Measurements from ENCODE around the gene RNF39.
"Not testable (repeated sequence)": the region's sequence is repeated elsewhere in the genome, so short reads cannot be mapped to it uniquely, and the experiment has no call there.

RNF39 gene

GRCh38 chr6:30075094-30075789 is at the start of gene RNF39:
Gene RNF39 (minus strand): TSS chr6:30075769. CDS start chr6:30075585, 184 bp downstream.
- DNase-seq (ENCODE audit: low read depth in 2 of 2) = no peak

DNA sequence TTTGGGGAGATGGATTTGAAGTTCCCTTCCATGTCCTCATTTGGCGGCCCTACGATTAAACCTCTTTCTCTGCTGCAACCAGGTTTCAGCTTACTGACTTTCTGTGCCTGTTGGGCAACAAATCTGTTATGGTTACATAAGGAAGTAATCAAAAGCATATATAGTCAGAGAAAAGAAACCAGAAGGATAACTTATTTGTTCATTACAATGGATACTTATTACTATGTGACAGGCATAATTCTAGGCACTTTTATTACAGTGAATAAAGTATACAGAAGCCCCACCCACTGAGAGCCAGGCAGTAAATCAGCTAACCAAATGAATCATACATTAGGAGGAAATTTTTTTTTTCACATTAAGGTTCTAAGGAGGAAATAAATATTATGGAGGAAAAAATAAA is 46.9 kb upstream of the RNF39 start:
- no peak for DNase-seq (ENCODE audit: low read depth in 2 of 2)

DNA sequence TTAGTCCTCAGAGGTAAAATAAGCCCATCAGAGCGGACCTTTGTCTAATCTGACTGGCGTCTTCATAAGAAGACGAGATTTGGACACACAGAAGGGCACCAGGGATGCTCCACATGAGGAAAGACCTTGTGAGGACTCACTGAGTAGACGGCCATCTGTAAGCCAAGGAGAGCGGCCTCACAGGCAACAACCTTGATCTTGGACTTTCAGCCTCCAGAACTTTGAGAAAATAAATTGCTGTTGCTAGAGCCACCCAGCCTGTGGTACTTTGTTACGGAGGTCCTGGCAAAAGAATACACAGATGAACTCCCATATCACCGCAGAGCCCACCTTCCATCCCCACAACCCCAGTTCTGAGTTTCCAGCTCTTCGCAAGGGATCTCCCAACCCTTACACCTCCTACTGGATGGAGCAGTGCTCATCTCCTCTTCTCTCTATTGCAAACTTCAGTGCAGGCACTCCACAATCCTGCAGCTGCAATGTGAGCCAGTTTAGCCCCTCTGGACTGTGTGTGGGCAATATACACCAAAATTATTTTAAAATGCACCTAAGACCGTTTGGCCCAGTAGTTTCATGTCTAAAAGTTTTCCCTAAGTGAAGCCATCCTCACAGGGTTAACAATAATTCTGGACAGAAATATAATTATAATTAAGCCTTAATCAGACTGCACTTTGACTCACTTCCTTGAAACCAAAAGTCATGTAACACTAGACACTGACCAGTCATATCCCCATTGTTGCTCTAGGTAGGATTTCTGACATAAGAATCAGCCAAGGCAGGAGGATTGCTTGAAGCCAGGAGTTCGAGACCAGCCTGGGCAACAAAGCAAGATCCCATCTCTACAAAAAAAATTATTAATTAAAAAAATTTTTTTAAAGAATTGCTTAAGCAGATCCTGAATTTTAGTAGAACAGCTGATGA is 46.1 kb upstream of the RNF39 start:
- DNase-seq (ENCODE audit: low read depth in 2 of 2) = no peak

GRCh38 chr6:30118691-30119090 is 43.1 kb upstream of the RNF39 start:
- DNase-seq (ENCODE audit: low read depth in 2 of 2) = not testable (repeated sequence)

- DNase-seq (ENCODE audit: low read depth in 2 of 2) = no peak
These were observed 41.2 kb upstream of the RNF39 start for GRCh38 chr6:30116724-30117123.

DNA sequence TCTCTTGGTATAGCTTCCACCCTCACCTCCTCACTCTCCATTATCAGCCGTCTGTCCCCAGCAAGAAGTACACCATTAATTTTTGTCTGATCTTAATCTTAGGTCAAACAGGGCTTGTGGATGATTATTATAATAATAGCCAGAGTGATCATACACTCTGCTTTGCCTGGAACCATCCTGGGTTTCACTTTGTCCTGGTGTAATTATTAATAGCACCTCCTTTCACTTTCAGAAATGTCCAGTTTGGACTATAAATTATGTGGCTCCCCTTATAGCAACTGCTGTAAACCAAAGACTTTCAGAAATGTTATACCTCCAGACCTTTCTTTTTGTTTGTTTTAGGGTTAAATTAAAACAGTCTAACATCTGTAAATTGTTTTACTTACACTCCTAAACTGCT is 38.3 kb upstream of the RNF39 start:
- DNase-seq (ENCODE audit: low read depth in 2 of 2) = no peak

DNA sequence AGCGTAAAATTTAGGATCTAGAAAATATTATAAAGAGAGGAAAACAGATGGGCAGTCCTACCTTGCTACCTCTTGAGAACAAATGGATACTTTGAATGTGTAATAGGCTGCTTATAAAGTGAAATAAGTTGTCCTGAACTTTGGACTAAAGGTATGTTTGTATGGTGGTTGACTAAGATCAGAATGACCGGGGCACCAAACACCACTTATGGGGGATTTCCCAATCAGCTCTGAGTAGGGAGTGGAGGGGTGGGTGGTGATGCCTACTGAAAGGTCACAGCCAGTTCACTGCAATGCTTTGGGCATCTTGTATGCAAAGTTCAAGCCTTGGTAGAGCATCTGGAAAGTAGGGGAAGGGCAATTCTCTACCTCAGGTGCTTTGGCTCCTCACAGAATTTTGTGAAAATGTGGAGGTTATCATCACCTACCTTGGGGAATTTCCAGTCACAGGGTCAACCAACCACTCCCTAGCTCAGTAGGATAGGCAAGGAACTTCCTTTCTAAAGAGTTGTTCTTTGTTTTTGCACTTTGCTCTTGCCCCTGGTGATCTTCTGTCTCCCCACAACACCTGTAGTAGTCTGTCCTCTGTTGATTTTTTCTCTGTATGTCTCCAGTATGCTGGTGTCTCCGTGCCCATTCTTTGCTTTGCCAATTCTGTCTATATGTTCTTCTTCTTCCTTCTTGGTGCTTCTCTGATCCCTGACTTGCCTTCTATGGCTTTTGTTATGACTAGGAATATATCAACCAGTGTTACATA is 37.6 kb upstream of the RNF39 start, which contains the start of gene TRIM31:
TRIM31 (minus strand) TSS at position 88 of the 757 bp plus-strand sequence. CDS start 285 bp downstream, outside the sequence.
- no peak for DNase-seq (ENCODE audit: low read depth in 2 of 2)

DNA sequence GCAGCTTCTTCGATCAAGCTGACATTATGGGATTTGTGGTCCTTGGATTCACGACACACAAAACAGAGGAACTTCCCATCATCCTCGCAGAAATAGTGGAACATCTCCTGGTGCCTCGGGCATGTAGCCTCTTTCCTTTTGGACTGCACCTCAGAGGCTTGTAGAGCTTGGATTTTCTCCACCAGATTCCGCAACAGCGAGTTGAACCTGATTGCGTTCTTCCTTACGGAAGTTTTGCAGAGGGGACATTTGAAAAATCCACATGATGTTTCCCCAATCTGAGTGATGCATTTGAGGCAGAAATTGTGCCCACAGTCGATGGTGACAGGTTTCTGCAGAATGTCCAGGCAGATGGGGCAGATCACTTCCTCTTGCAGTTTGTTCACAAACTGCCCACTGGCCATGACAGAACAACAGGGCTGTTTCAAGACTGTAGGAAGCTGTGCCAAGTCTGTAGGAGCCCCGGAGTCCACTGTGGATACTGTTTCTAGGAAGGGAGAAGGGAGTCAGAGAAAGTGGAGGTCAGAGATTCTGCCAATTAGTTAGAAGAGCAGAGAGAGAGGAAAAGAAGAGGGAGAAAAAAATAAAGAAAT is 36.9 kb upstream of the RNF39 start:
- no peak for DNase-seq (ENCODE audit: low read depth in 2 of 2)

DNA sequence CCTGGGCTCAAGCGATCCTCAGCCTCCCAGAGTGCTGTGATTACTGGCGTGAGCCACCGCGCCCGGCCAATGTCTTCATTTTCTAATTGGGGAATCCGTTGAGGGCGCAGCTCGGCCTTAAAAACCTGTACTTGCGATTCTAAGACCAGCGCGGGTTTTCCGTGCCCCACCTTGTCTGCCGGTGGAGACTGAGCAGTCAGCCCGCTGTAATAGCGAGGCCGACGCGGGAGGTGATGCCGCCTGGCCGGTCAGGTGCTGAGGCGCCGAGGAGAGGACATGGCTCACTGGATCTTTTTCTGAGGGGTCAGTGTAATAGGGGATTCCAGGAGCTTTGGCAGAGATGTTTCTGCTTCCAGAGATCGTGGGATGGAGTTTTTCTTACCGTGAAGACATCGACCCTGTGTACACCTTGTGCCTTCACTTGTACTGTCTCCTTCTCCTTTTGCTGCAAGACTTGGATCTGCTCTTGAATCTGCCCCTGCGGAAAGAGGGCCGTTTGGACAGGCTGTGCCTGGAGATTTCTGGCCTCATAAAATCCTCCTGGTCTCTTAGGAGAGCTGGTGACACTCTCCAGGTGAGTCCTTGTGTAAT is 35.8 kb upstream of the RNF39 start:
- no peak for DNase-seq (ENCODE audit: low read depth in 2 of 2)

GRCh38 chr6:30104661-30105060 is 29.1 kb upstream of the RNF39 start:
- DNase-seq (ENCODE audit: low read depth in 2 of 2) = no peak

GRCh38 chr6:30103872-30104179 is 28.3 kb upstream of the RNF39 start:
- DNase-seq (ENCODE audit: low read depth in 2 of 2) = no peak

DNA sequence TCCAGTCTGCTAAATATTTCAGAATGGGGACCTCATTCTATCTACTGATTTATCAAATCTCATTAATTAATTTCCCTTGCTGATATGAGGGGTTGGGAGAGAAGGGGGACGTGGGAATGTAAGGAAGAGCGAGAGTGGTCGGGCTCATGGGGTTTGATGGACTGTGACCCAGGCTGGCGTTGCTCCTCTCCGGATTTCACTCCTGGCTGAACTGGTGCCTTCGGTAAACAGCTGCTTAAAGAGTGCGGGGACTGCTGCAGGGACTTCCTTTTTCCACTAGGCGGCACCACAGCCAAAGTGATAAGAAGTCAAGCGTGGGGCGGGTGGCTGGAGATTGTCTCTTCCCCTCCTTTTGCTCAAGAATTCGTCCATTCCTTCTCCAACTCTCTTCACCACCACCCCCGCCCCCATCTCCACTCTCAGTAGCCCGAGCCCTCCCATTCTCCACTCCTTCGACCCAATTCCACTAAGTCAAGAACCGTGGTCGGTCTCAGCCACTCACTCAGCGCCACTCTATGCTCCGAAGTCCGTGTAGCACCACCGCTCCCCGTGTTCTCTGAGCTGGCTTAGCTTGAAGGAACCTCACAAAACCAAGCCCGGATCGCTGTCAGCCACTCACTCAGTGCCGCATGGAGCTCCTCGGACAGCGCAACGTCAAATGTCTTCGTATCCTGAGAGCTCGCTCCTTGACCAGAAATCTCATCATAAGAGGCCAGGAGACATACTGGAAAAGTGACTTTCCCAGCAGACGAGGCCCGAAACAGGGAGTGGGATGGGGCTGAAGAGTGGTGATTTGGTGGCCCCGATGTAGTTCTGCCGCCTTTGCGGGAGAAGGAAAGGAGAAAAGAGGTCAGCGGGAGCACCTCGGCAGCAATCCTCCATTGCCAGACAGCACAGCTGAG is 27.7 kb upstream of the RNF39 start:
- DNase-seq (ENCODE audit: low read depth in 2 of 2) = peak; percentile 62 to 65

DNA sequence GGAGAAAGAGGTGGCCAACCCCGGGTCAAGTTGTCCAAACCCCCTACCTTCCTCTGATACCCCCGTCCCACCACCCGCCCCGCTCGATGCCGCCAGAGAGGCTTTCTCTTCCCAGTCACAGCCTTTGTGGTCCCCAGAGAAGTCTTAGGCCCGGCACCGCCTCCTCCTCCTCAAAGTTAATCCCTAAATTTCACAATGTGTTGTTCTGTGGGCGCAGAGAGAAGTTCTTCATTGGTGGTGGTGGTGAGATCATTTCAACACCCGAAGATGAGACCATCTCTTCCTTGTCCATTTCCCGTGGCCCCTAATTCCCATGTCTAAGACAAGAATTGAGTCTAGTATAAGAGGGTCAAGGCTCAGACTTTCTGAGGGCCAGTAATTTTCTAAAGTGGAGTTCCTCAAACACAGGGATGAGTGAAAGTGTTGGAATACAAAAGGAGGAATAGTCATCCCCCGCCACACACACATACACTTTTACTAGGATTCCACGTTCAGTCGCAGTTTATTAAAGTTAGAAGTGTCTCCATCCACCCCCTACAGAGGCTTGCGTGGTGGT is 26.9 kb upstream of the RNF39 start:
- no peak for DNase-seq (ENCODE audit: low read depth in 2 of 2)

GRCh38 chr6:30101444-30102413 is 26.2 kb upstream of the RNF39 start:
- peak; percentile 14 to 20 for DNase-seq (ENCODE audit: low read depth in 2 of 2)

DNA sequence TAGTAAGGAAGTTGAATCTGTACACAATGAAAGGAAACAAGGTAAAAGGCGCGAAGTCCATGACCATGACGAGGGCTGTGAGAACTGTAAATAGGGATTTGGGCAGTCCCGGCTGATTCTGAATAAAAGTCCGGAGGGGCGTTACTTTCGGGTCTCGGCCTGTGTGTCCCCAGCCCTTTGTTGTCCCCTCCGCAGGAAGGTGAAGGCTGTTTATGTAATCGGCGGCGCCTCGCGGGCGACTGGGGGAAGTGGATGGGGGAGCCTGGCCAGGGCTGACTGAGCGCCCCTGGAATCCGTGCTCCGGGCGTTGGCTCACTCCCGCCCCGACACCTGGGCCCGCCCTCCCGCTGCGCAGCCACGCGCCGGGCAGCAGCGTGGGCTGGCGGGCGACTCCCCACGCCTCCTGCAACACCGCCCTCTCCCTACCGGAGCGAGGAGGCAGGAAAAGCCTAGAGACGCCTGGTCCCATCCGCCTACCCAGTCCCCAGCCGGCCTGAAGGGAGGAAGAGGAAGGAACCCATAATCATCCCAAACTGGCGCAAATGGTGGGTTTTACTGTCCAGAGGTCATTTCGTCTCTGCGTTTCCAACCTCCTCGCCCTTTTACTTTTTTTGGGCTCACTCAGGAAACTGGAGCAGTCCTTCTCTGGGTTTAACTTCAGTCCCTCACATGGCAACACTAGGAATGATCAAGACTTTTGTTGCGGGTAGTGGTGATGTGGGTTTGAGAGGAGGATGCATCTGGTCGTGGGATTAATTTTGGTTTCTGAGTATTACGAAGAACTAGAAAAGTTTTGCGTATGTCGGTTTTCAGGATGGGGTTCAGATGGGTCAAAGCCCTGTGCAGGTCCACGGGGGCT is 25.2 kb upstream of the RNF39 start:
- DNase-seq (ENCODE audit: low read depth in 2 of 2) = no peak

GRCh38 chr6:30100154-30100553 is 24.6 kb upstream of the RNF39 start:
- DNase-seq (ENCODE audit: low read depth in 2 of 2) = no peak

DNA sequence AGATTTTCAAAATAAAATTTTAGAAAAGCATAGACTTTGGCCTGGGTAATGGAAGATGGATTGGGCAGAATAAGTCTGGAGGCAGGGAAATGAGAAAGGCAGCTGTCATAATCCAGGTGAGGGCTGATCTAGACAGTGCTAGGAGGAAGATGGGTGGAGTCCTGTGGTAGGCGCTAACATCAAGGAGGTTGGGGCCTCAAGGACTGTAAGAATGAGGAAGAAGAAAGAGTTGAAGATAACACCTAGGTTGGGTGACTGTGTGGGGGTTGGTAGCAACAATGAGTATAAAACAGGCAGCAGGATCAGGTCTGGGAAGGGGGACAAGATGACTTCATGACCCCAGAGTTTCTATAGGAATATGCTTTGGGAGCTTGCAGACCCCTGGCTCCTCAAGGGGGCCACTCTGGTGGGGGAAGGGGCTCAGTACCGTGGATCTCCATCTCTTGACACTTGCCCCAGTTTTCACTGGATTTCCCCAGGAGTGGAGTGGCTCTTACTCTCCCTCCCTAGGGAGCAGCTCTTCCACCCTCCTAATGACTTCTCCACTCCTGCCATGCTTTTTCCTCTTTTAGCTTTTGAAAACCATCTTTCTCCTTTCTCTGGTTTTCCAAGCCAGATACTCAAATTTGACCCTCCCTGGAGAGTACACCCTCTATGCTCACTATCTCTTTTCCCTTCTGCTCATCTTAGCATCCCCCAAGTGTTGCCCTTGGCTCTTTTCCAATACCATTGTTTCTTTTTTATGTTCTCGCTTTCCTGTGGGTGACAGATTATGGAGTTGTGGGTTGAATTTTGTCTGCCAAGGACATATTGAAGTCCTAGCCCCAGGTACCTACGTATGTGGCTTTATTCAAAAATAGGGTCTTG is 22.6 kb upstream of the RNF39 start:
- DNase-seq (ENCODE audit: low read depth in 2 of 2) = no peak
